Panc1 (cell line): ENCODE measurements around the gene STUB1.

Experiments
- CTCF ChIP-seq: fragments of 450-650 bp; IDR thresholded peaks from 2 replicates; pipeline ENCODE4 v1.5.1; 2017; ENCODE audit warnings: mild to moderate bottlenecking
- POLR2AphosphoS5 ChIP-seq: IDR thresholded peaks from 2 replicates; pipeline ENCODE4 v1.6.1; 2012; ENCODE audit warnings: mild to moderate bottlenecking, low read depth, low read length, moderate library complexity

- no peak for TF ChIP-seq CTCF
- TF ChIP-seq POLR2AphosphoS5, result no peak
Measured at GRCh38 chr16:651844-652243, 28.4 kb upstream of the STUB1 start.
